Measurements from ENCODE around the gene ST3GAL2.

ST3GAL2 gene

GRCh38 chr16:70421014-70421413 is 17.9 kb downstream of the ST3GAL2 start:
- no peak for DNase-seq
- Histone ChIP-seq H3K36me3 (peaks cover 17% of the 10 kb centered on the region), H3K9me3 (no peaks in the 10 kb centered on the region; the same call in 1 of the 2 replicates), H3K4me3 (ENCODE audit: low read depth, low read length) (no peak overlapping the region), H3K4me1 (peaks cover 2% of the 10 kb centered on the region), H3K27me3 (no peaks in the 10 kb centered on the region)
- no peak for TF ChIP-seq CTCF (IDR thresholded peaks at IDR 0.05; ENCODE audit: low read depth, low read length)

- Histone ChIP-seq H3K27me3 (no peaks in the 10 kb centered on the region), H3K4me1 (peaks cover 2% of the 10 kb centered on the region), H3K36me3 (peaks cover 12% of the 10 kb centered on the region), H3K4me3 (ENCODE audit: low read depth, low read length) (no peak overlapping the region), H3K9me3 (no peaks in the 10 kb centered on the region; the same call in 1 of the 2 replicates)
- TF ChIP-seq CTCF (IDR thresholded peaks at IDR 0.05; ENCODE audit: low read depth, low read length) = no peak
- no peak for DNase-seq
Measured at GRCh38 chr16:70419384-70420327, 19.2 kb downstream of the ST3GAL2 start.

GRCh38 chr16:70418993-70419318 is 19.9 kb downstream of the ST3GAL2 start:
- Histone ChIP-seq H3K9me3 (no peaks in the 10 kb centered on the region; the same call in 1 of the 2 replicates), H3K36me3 (peaks cover 12% of the 10 kb centered on the region), H3K4me3 (ENCODE audit: low read depth, low read length) (no peak overlapping the region), H3K27me3 (no peaks in the 10 kb centered on the region), H3K4me1 (peaks cover 7% of the 10 kb centered on the region)
- no peak for DNase-seq
- TF ChIP-seq CTCF (IDR thresholded peaks at IDR 0.05; ENCODE audit: low read depth, low read length) = no peak

GRCh38 chr16:70418274-70418992 is 20.5 kb downstream of the ST3GAL2 start:
- Histone ChIP-seq H3K4me1 (peaks cover 9% of the 10 kb centered on the region), H3K4me3 (ENCODE audit: low read depth, low read length) (no peak overlapping the region), H3K9me3 (no peaks in the 10 kb centered on the region; the same call in 1 of the 2 replicates), H3K36me3 (peaks cover 12% of the 10 kb centered on the region), H3K27me3 (no peaks in the 10 kb centered on the region)
- DNase-seq = no peak
- TF ChIP-seq CTCF (IDR thresholded peaks at IDR 0.05; ENCODE audit: low read depth, low read length) = no peak

GRCh38 chr16:70417661-70418060 is 21.2 kb downstream of the ST3GAL2 start:
- TF ChIP-seq CTCF (IDR thresholded peaks at IDR 0.05; ENCODE audit: low read depth, low read length) = no peak
- H3K4me1 ChIP-seq = peaks cover 9% of the 10 kb centered on the region

More at GRCh38 chr16:70417661-70418060, 21.2 kb downstream of the ST3GAL2 start:
- Histone ChIP-seq H3K36me3 (peaks cover 13% of the 10 kb centered on the region), H3K9me3 (no peaks in the 10 kb centered on the region; the same call in 1 of the 2 replicates), H3K27me3 (no peaks in the 10 kb centered on the region), H3K4me3 (ENCODE audit: low read depth, low read length) (no peak overlapping the region)
- no peak for DNase-seq
